GM23338 (cell line): Measurements from ENCODE around the gene HS6ST2. TPM values are rescaled to one million over a fixed set of nuclear protein-coding genes. Genes with fewer than 3 reads are reported as not detected.

Source experiments
- ATAC-seq: fragments of 200-7000 bp; cut with Tn5 transposase; 3 replicates; pipeline ENCODE4 v1.9.1; 2020
- DNase-seq: peaks from one replicate; pipeline ENCODE4 v3.0.0-alpha.2; 2015; ENCODE audit warnings: low spot score
- H2AFZ ChIP-seq: fragments of 200-600 bp; sonication (generic); 2 replicates; pipeline ENCODE4 v1.8.0; 2016; ENCODE audit warnings: antibody characterized with exemption, mild to moderate bottlenecking, moderate library complexity
- H3F3A ChIP-seq: fragments of 200-600 bp; sonication (generic); replicated peaks from 2 replicates; pipeline ENCODE4 v1.8.0; 2017; ENCODE audit warnings: antibody characterized with exemption, mixed run types, low read depth
- H3K27ac ChIP-seq: fragments of 200-600 bp; sonication (generic); 2 replicates; pipeline ENCODE4 v1.6.1; 2016; ENCODE audit warnings: low read depth
- H3K27me3 ChIP-seq: fragments of 200-600 bp; sonication (generic); 2 replicates; pipeline ENCODE4 v1.8.0; 2016; ENCODE audit warnings: mild to moderate bottlenecking, mixed run types, moderate library complexity; ENCODE audit not compliant: insufficient read depth
- H3K36me3 ChIP-seq: fragments of 200-600 bp; sonication (generic); 2 replicates; pipeline ENCODE4 v1.8.0; 2016; ENCODE audit warnings: mild to moderate bottlenecking; ENCODE audit not compliant: insufficient read depth
- H3K4me1 ChIP-seq: fragments of 200-600 bp; sonication (generic); 2 replicates; pipeline ENCODE4 v1.8.0; 2016; ENCODE audit warnings: mild to moderate bottlenecking, moderate library complexity; ENCODE audit not compliant: insufficient read depth
- H3K4me2 ChIP-seq: fragments of 200-600 bp; sonication (generic); 2 replicates; pipeline ENCODE4 v1.7.1; 2017; ENCODE audit warnings: mixed run types
- H3K4me3 ChIP-seq: fragments of 200-600 bp; sonication (generic); 2 replicates; pipeline ENCODE4 v1.6.1; 2016; ENCODE audit warnings: mixed run types
- H3K79me2 ChIP-seq: fragments of 200-600 bp; sonication (generic); replicated peaks from 2 replicates; pipeline ENCODE4 v1.8.0; 2017; ENCODE audit warnings: mild to moderate bottlenecking; ENCODE audit not compliant: insufficient read depth
- H3K9me2 ChIP-seq: fragments of 200-600 bp; sonication (generic); 2 replicates; pipeline ENCODE4 v1.8.0; 2017; ENCODE audit not compliant: insufficient read depth
- H4K20me1 ChIP-seq: fragments of 200-600 bp; sonication (generic); replicated peaks from 2 replicates; pipeline ENCODE4 v1.8.0; 2017; ENCODE audit warnings: mild to moderate bottlenecking; ENCODE audit not compliant: insufficient read depth
- H3K27ac Mint-ChIP-seq: 2 replicates; pipeline ENCODE4 v1.8.0; 2020; ENCODE audit warnings: inconsistent platforms, mild to moderate bottlenecking, moderate library complexity, mixed read lengths
- H3K27me3 Mint-ChIP-seq: 3 replicates; pipeline ENCODE4 v1.8.0; 2022; ENCODE audit warnings: low read depth, mild to moderate bottlenecking, moderate library complexity, mixed read lengths, inconsistent platforms; ENCODE audit not compliant: insufficient read depth, poor library complexity
- H3K36me3 Mint-ChIP-seq: 3 replicates; pipeline ENCODE4 v1.8.0; 2021; ENCODE audit warnings: low read depth, mild to moderate bottlenecking, inconsistent platforms, moderate library complexity, mixed read lengths
- H3K4me1 Mint-ChIP-seq: 3 replicates; pipeline ENCODE4 v1.8.0; 2020; ENCODE audit warnings: mild to moderate bottlenecking, inconsistent platforms, mixed read lengths
- H3K4me3 Mint-ChIP-seq: 3 replicates; pipeline ENCODE4 v1.8.0; 2021; ENCODE audit warnings: moderate library complexity, mild to moderate bottlenecking, inconsistent platforms, mixed read lengths
- H3K9me3 Mint-ChIP-seq: 3 replicates; pipeline ENCODE4 v1.8.0; 2020; ENCODE audit warnings: moderate library complexity, mild to moderate bottlenecking, inconsistent platforms, mixed read lengths
- CREB1 ChIP-seq: fragments of 250-450 bp; sonication (Bioruptor Pico); IDR thresholded peaks from 2 replicates; pipeline ENCODE4 v1.5.0; 2020; ENCODE audit warnings: low read depth, mild to moderate bottlenecking, moderate library complexity
- EZH2 ChIP-seq: fragments of 200-600 bp; sonication (generic); IDR thresholded peaks from one replicate; pipeline ENCODE4 v1.8.0; 2017; ENCODE audit warnings: antibody characterized with exemption, mild to moderate bottlenecking, low read depth; ENCODE audit not compliant: unreplicated experiment
- NANOG ChIP-seq: IDR thresholded peaks from 2 replicates; pipeline ENCODE4 v1.6.1; 2016; ENCODE audit warnings: antibody characterized with exemption, borderline replicate concordance
- POLR2AphosphoS5 ChIP-seq: IDR thresholded peaks from 2 replicates; pipeline ENCODE4 v1.6.1; 2016; ENCODE audit warnings: antibody characterized with exemption, low read depth
- STAT1 ChIP-seq: IDR thresholded peaks from one replicate; pipeline ENCODE4 v1.6.1; 2016; ENCODE audit warnings: antibody characterized with exemption; ENCODE audit not compliant: unreplicated experiment
- ZNF114 ChIP-seq: fragments of 250-450 bp; sonication (Bioruptor Pico); IDR thresholded peaks from 2 replicates; pipeline ENCODE4 v1.5.0; 2020; ENCODE audit warnings: mild to moderate bottlenecking, moderate library complexity
- ZNF331 ChIP-seq: fragments of 250-450 bp; sonication (Bioruptor Pico); IDR thresholded peaks from 2 replicates; pipeline ENCODE4 v1.5.0; 2020; ENCODE audit warnings: low read depth, mild to moderate bottlenecking, moderate library complexity
- polyA plus RNA-seq: library from polyadenylated mRNA; unstranded; fragments of >200 nt; fragmentation: Nextera tagmentation; extraction: Ambion mirVana; gene quantifications from 2 replicates; pipeline ENCODE4 v1.2.1, GENCODE V29; 2016
- total RNA-seq: library from RNA; depleted of rRNA; stranded (reverse); fragments of >200 nt; shearing (Covaris generic); gene quantifications from 2 replicates; pipeline ENCODE4 v1.2.3, GENCODE V29; 2014
- TF ChIP-seq, protein P1 (sequence below): IDR thresholded peaks from 2 replicates; pipeline ENCODE4 v1.6.1; 2016; ENCODE audit warnings: antibody characterized with exemption
- TF ChIP-seq, protein P2 (sequence below), 2 experiments: fragments of 200-600 bp in 1 of 2; sonication (generic) in 1 of 2; conservative IDR thresholded peaks; 2 replicates each; pipeline versions ENCODE4 v1.5.1 to v1.6.1; 2016 to 2017; ENCODE audit warnings: antibody characterized with exemption in 2 of 2, low read depth in 2 of 2, mild to moderate bottlenecking in 2 of 2, moderate library complexity in 1 of 2
- TF ChIP-seq, protein P3 (sequence below): fragments of 250-450 bp; sonication (Bioruptor Pico); IDR thresholded peaks from 2 replicates; pipeline ENCODE4 v1.5.0; 2020; ENCODE audit warnings: mild to moderate bottlenecking, moderate library complexity
- TF ChIP-seq, protein P4 (sequence below): IDR thresholded peaks from one replicate; pipeline ENCODE4 v1.6.1; 2018; ENCODE audit warnings: antibody characterized with exemption; ENCODE audit not compliant: unreplicated experiment

Gene HS6ST2
- total and polyA plus RNA-seq, 2 experiments from 2014 or later = 0.82 to 4.8 TPM

DNA sequence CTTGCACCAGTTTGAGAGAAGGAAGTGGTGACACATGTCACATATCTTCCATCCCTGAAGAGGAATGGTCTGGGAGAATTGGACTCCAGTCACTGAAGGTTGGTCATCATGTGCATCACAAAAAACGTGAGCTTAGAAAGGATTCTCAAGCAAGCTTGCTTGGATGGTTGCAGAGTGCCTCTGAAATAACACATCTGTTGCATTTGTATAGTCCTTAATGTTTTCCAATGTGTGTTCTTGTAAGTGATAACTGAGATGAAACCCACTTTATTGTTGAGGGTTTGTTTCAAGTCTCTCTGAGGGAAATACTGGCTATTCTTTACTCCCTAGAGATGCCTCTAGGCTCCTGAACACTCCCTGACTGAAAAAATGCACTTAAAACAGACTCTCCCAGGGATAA is 285.1 kb downstream of the HS6ST2 start (continued):
- TF ChIP-seq, protein P1, sequence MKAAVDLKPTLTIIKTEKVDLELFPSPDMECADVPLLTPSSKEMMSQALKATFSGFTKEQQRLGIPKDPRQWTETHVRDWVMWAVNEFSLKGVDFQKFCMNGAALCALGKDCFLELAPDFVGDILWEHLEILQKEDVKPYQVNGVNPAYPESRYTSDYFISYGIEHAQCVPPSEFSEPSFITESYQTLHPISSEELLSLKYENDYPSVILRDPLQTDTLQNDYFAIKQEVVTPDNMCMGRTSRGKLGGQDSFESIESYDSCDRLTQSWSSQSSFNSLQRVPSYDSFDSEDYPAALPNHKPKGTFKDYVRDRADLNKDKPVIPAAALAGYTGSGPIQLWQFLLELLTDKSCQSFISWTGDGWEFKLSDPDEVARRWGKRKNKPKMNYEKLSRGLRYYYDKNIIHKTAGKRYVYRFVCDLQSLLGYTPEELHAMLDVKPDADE = no peak
- TF ChIP-seq CREB1 = no peak
- no peak for TF ChIP-seq STAT1
- no peak for TF ChIP-seq ZNF331 (CRISPR knock-in tag)

DNA sequence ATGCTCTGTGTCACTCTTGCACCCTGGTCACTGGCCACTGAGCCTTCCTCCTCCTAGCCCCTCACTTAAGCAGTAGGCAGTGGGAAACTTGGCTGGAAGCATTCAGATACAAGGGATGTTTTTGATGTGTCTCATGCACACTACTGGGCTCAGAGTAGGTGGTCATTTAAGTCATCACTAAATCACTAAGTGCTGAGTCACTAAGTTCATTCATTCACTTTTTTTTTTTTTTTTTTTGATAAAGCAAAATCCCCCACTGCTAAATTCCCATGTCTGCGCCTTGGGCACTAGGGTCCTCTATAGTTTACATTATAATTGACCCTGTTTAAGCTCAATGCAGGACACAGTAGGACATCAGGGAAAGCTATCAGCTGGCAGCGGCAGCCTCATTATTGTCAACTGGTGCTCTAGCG is 287.2 kb downstream of the HS6ST2 start:
- TF ChIP-seq STAT1 = no peak
- TF ChIP-seq, protein P2, sequence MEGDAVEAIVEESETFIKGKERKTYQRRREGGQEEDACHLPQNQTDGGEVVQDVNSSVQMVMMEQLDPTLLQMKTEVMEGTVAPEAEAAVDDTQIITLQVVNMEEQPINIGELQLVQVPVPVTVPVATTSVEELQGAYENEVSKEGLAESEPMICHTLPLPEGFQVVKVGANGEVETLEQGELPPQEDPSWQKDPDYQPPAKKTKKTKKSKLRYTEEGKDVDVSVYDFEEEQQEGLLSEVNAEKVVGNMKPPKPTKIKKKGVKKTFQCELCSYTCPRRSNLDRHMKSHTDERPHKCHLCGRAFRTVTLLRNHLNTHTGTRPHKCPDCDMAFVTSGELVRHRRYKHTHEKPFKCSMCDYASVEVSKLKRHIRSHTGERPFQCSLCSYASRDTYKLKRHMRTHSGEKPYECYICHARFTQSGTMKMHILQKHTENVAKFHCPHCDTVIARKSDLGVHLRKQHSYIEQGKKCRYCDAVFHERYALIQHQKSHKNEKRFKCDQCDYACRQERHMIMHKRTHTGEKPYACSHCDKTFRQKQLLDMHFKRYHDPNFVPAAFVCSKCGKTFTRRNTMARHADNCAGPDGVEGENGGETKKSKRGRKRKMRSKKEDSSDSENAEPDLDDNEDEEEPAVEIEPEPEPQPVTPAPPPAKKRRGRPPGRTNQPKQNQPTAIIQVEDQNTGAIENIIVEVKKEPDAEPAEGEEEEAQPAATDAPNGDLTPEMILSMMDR (conservative IDR thresholded peaks at IDR 0.05; ENCODE audit: low read depth in 2 of 2) = no peak
- no peak for TF ChIP-seq ZNF331 (CRISPR knock-in tag)
- TF ChIP-seq EZH2 = no peak
- TF ChIP-seq, protein P1 = no peak
- TF ChIP-seq, protein P3, sequence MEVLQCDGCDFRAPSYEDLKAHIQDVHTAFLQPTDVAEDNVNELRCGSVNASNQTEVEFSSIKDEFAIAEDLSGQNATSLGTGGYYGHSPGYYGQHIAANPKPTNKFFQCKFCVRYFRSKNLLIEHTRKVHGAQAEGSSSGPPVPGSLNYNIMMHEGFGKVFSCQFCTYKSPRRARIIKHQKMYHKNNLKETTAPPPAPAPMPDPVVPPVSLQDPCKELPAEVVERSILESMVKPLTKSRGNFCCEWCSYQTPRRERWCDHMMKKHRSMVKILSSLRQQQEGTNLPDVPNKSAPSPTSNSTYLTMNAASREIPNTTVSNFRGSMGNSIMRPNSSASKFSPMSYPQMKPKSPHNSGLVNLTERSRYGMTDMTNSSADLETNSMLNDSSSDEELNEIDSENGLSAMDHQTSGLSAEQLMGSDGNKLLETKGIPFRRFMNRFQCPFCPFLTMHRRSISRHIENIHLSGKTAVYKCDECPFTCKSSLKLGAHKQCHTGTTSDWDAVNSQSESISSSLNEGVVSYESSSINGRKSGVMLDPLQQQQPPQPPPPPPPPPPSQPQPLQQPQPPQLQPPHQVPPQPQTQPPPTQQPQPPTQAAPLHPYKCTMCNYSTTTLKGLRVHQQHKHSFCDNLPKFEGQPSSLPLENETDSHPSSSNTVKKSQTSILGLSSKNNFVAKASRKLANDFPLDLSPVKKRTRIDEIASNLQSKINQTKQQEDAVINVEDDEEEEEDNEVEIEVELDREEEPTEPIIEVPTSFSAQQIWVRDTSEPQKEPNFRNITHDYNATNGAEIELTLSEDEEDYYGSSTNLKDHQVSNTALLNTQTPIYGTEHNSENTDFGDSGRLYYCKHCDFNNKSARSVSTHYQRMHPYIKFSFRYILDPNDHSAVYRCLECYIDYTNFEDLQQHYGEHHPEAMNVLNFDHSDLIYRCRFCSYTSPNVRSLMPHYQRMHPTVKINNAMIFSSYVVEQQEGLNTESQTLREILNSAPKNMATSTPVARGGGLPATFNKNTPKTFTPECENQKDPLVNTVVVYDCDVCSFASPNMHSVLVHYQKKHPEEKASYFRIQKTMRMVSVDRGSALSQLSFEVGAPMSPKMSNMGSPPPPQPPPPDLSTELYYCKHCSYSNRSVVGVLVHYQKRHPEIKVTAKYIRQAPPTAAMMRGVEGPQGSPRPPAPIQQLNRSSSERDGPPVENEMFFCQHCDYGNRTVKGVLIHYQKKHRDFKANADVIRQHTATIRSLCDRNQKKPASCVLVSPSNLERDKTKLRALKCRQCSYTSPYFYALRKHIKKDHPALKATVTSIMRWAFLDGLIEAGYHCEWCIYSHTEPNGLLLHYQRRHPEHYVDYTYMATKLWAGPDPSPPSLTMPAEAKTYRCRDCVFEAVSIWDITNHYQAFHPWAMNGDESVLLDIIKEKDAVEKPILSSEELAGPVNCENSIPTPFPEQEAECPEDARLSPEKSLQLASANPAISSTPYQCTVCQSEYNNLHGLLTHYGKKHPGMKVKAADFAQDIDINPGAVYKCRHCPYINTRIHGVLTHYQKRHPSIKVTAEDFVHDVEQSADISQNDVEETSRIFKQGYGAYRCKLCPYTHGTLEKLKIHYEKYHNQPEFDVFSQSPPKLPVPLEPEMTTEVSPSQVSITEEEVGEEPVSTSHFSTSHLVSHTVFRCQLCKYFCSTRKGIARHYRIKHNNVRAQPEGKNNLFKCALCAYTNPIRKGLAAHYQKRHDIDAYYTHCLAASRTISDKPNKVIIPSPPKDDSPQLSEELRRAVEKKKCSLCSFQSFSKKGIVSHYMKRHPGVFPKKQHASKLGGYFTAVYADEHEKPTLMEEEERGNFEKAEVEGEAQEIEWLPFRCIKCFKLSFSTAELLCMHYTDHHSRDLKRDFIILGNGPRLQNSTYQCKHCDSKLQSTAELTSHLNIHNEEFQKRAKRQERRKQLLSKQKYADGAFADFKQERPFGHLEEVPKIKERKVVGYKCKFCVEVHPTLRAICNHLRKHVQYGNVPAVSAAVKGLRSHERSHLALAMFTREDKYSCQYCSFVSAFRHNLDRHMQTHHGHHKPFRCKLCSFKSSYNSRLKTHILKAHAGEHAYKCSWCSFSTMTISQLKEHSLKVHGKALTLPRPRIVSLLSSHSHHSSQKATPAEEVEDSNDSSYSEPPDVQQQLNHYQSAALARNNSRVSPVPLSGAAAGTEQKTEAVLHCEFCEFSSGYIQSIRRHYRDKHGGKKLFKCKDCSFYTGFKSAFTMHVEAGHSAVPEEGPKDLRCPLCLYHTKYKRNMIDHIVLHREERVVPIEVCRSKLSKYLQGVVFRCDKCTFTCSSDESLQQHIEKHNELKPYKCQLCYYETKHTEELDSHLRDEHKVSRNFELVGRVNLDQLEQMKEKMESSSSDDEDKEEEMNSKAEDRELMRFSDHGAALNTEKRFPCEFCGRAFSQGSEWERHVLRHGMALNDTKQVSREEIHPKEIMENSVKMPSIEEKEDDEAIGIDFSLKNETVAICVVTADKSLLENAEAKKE (CRISPR knock-in tag) = no peak
- TF ChIP-seq ZNF114 = no peak
- peak; percentile 45; the same call in 1 of the 2 replicates for TF ChIP-seq POLR2AphosphoS5
- peak; percentile 87 for TF ChIP-seq NANOG
- no peak for TF ChIP-seq CREB1
- TF ChIP-seq, protein P4, sequence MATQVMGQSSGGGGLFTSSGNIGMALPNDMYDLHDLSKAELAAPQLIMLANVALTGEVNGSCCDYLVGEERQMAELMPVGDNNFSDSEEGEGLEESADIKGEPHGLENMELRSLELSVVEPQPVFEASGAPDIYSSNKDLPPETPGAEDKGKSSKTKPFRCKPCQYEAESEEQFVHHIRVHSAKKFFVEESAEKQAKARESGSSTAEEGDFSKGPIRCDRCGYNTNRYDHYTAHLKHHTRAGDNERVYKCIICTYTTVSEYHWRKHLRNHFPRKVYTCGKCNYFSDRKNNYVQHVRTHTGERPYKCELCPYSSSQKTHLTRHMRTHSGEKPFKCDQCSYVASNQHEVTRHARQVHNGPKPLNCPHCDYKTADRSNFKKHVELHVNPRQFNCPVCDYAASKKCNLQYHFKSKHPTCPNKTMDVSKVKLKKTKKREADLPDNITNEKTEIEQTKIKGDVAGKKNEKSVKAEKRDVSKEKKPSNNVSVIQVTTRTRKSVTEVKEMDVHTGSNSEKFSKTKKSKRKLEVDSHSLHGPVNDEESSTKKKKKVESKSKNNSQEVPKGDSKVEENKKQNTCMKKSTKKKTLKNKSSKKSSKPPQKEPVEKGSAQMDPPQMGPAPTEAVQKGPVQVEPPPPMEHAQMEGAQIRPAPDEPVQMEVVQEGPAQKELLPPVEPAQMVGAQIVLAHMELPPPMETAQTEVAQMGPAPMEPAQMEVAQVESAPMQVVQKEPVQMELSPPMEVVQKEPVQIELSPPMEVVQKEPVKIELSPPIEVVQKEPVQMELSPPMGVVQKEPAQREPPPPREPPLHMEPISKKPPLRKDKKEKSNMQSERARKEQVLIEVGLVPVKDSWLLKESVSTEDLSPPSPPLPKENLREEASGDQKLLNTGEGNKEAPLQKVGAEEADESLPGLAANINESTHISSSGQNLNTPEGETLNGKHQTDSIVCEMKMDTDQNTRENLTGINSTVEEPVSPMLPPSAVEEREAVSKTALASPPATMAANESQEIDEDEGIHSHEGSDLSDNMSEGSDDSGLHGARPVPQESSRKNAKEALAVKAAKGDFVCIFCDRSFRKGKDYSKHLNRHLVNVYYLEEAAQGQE = no peak
- no peak overlapping the region for H2AFZ ChIP-seq
- no peaks in the 10 kb centered on the region for H3K9me2 ChIP-seq
- H3K9me3 Mint-ChIP-seq = no peaks in the 10 kb centered on the region
- peak; percentile 92 for ATAC-seq
- 0 out of 2 replicates have a peak overlapping the region, but pooled peaks have one; percentile 48 for H3K27ac Mint-ChIP-seq
- no peak overlapping the region for H3K27ac ChIP-seq
- no peaks in the 10 kb centered on the region for H3F3A ChIP-seq
- no peaks in the 10 kb centered on the region for H3K36me3 ChIP-seq
- peaks cover 54% of the 10 kb centered on the region for H3K27me3 Mint-ChIP-seq
- H3K4me2 ChIP-seq = no peak overlapping the region
- H3K27me3 ChIP-seq = peaks cover 91% of the 10 kb centered on the region
- peaks cover 5% of the 10 kb centered on the region; the same call in 1 of the 2 replicates for H3K4me1 ChIP-seq
- H4K20me1 ChIP-seq = no peaks in the 10 kb centered on the region
- H3K4me1 Mint-ChIP-seq = peaks cover 54% of the 10 kb centered on the region
- H3K36me3 Mint-ChIP-seq = no peaks in the 10 kb centered on the region
- H3K79me2 ChIP-seq = no peaks in the 10 kb centered on the region
- DNase-seq = peak; percentile 65
- no peak overlapping the region for H3K4me3 ChIP-seq
- peak overlapping the region; percentile 53; the same call in 1 of the 3 replicates for H3K4me3 Mint-ChIP-seq
